H1 (cell line): ENCODE data around the gene SLC26A8. TPM values are rescaled to one million over a fixed set of nuclear protein-coding genes. Genes with fewer than 3 reads are reported as not detected.

Experiments used
- CTCF ChIA-PET: fragments of 300-600 bp; sonication (Branson Sonifier 250); formaldehyde crosslinking; loops from one replicate; lab custom pipeline; 2021; ENCODE audit not compliant: partially characterized antibody; lab: Charles Lee
- POLR2A ChIA-PET: fragments of 300-600 bp; sonication (Branson Sonifier 250); formaldehyde crosslinking; loops from one replicate; lab custom pipeline; 2021; ENCODE audit warnings: inconsistent platforms; ENCODE audit not compliant: partially characterized antibody; lab: Charles Lee
- DNase-seq, 2 experiments: peaks; one replicate each; pipeline versions ENCODE4 v3.0.0 to v3.0.0-alpha.2; 2010 to 2022; ENCODE audit warnings: low spot score in 2 of 2, low read depth in 1 of 2, mixed read lengths in 1 of 2
- FAIRE-seq: peaks from 2 replicates; lab custom pipeline; 2011; peaks lifted over from hg19 to GRCh38; lab: Jason Lieb, UNC
- H2AFZ ChIP-seq: 2 replicates; pipeline ENCODE4 v1.8.1; 2012; ENCODE audit warnings: low read length, inconsistent platforms
- H2AK5ac ChIP-seq: 2 replicates; pipeline ENCODE4 v1.6.1; 2013; ENCODE audit warnings: low read depth, low read length
- H2BK120ac ChIP-seq: replicated peaks from 2 replicates; pipeline ENCODE3; 2013; ENCODE audit warnings: low read depth, low read length, inconsistent platforms
- H2BK12ac ChIP-seq: 2 replicates; pipeline ENCODE4 v1.6.1; 2013; ENCODE audit warnings: low read depth, low read length
- H2BK15ac ChIP-seq: 2 replicates; pipeline ENCODE4 v1.6.1; 2013; ENCODE audit warnings: low read length
- H2BK20ac ChIP-seq: 2 replicates; pipeline ENCODE4 v1.6.1; 2013; ENCODE audit warnings: low read length
- H2BK5ac ChIP-seq: 2 replicates; pipeline ENCODE4 v1.6.1; 2013; ENCODE audit warnings: low read depth, low read length
- H3K14ac ChIP-seq: 2 replicates; pipeline ENCODE4 v1.6.1; 2013; ENCODE audit warnings: inconsistent platforms; ENCODE audit not compliant: insufficient read length
- H3K18ac ChIP-seq: 2 replicates; pipeline ENCODE4 v1.6.1; 2013; ENCODE audit warnings: low read length; ENCODE audit errors: extremely low read depth
- H3K23ac ChIP-seq: 2 replicates; pipeline ENCODE4 v1.6.1; 2013; ENCODE audit warnings: inconsistent platforms; ENCODE audit not compliant: insufficient read length
- H3K23me2 ChIP-seq: 2 replicates; pipeline ENCODE4 v1.6.1; 2013; ENCODE audit warnings: low read depth, low read length
- H3K27ac ChIP-seq: 2 replicates; pipeline ENCODE4 v1.6.1; 2011; ENCODE audit warnings: low read depth, low read length, inconsistent platforms
- H3K27me3 ChIP-seq, 4 experiments: replicated peaks in 1 of 4; 1 replicate in 1 of 4; 2 replicates in 3 of 4; pipeline versions ENCODE4 v1.6.1 to v1.8.1; 2011 to 2013; ENCODE audit warnings: low read length in 3 of 4, mild to moderate bottlenecking in 3 of 4, inconsistent platforms in 2 of 4, mixed read lengths in 2 of 4, moderate library complexity in 1 of 4; ENCODE audit not compliant: control insufficient read depth in 3 of 4, insufficient read depth in 3 of 4; ENCODE audit errors: extremely low read depth in 1 of 4
- H3K36me3 ChIP-seq, 4 experiments: 2 replicates each; pipeline versions ENCODE4 v1.6.1 to v1.8.1; 2011 to 2013; ENCODE audit warnings: mild to moderate bottlenecking in 4 of 4, low read length in 3 of 4, moderate library complexity in 2 of 4, control low read depth in 1 of 4, inconsistent platforms in 1 of 4; ENCODE audit not compliant: insufficient read depth in 4 of 4, control insufficient read depth in 2 of 4
- H3K4ac ChIP-seq: replicated peaks from 2 replicates; pipeline ENCODE3; 2013; ENCODE audit warnings: low read length, low read depth, mixed read lengths, inconsistent platforms; ENCODE audit not compliant: insufficient read length
- H3K4me1 ChIP-seq, 4 experiments: replicated peaks in 1 of 4; 1 replicate in 1 of 4; 2 replicates in 3 of 4; pipeline versions ENCODE4 v1.6.1 to v1.8.1; 2011 to 2013; ENCODE audit warnings: low read length in 3 of 4, inconsistent platforms in 2 of 4, mixed read lengths in 1 of 4; ENCODE audit not compliant: insufficient read depth in 4 of 4, control insufficient read depth in 3 of 4
- H3K4me2 ChIP-seq, 2 experiments: 2 replicates each; pipeline versions ENCODE4 v1.6.1 to v1.8.1; 2011 to 2013; ENCODE audit warnings: low read depth in 2 of 2, low read length in 2 of 2, control low read depth in 1 of 2, inconsistent platforms in 1 of 2, mild to moderate bottlenecking in 1 of 2; ENCODE audit not compliant: insufficient read depth in 1 of 2
- H3K4me3 ChIP-seq, 4 experiments: fragments of 200-600, 300-600 bp in 1 of 4; sonication (generic), shearing (Covaris generic), sonication (Bioruptor Twin) in 1 of 4; 2 replicates each; pipeline versions ENCODE4 v1.5.1 to v1.8.1; 2011 to 2016; ENCODE audit warnings: low read length in 4 of 4, low read depth in 3 of 4, control low read depth in 2 of 4, inconsistent platforms in 2 of 4, mild to moderate bottlenecking in 2 of 4, mixed read lengths in 1 of 4, moderate library complexity in 1 of 4; ENCODE audit not compliant: insufficient read depth in 2 of 4; ENCODE audit errors: extremely low read depth in 1 of 4
- H3K56ac ChIP-seq: replicated peaks from 2 replicates; pipeline ENCODE3; 2013; ENCODE audit warnings: low read depth, mild to moderate bottlenecking, mixed read lengths, low read length, inconsistent platforms; ENCODE audit not compliant: insufficient read length
- H3K79me1 ChIP-seq: 2 replicates; pipeline ENCODE4 v1.6.1; 2013; ENCODE audit warnings: low read depth, low read length, control low read depth
- H3K79me2 ChIP-seq, 2 experiments: 2 replicates each; pipeline versions ENCODE4 v1.6.1 to v1.8.1; 2012 to 2013; ENCODE audit warnings: low read length in 2 of 2, mild to moderate bottlenecking in 2 of 2, inconsistent platforms in 1 of 2; ENCODE audit not compliant: insufficient read depth in 2 of 2, control insufficient read depth in 1 of 2
- H3K9ac ChIP-seq, 4 experiments: replicated peaks in 1 of 4; 1 replicate in 1 of 4; 2 replicates in 3 of 4; pipeline versions ENCODE4 v1.6.1 to v1.8.1; 2011 to 2013; ENCODE audit warnings: low read depth in 3 of 4, low read length in 3 of 4, control low read depth in 2 of 4, mild to moderate bottlenecking in 2 of 4, moderate library complexity in 2 of 4, inconsistent platforms in 1 of 4; ENCODE audit errors: extremely low read depth in 1 of 4
- H3K9me3 ChIP-seq, 2 experiments: 2 replicates each; pipeline versions ENCODE4 v1.6.1 to v1.8.1; 2012 to 2013; ENCODE audit warnings: mild to moderate bottlenecking in 2 of 2, moderate library complexity in 2 of 2, control low read depth in 1 of 2, inconsistent platforms in 1 of 2, low read depth in 1 of 2, low read length in 1 of 2, mixed read lengths in 1 of 2; ENCODE audit not compliant: insufficient read depth in 2 of 2
- H4K20me1 ChIP-seq, 2 experiments: replicated peaks in 1 of 2; 2 replicates each; pipeline versions ENCODE3 to v1.8.1; 2011 to 2013; ENCODE audit warnings: inconsistent platforms in 2 of 2, low read length in 2 of 2, mild to moderate bottlenecking in 1 of 2; ENCODE audit not compliant: insufficient read depth in 2 of 2, control insufficient read depth in 1 of 2
- H4K5ac ChIP-seq: 2 replicates; pipeline ENCODE4 v1.6.1; 2013; ENCODE audit warnings: low read length, low read depth, mixed read lengths, inconsistent platforms; ENCODE audit not compliant: insufficient read length
- H4K8ac ChIP-seq: 2 replicates; pipeline ENCODE4 v1.8.0; 2013; ENCODE audit warnings: mild to moderate bottlenecking, moderate library complexity, low read length, inconsistent platforms; ENCODE audit not compliant: insufficient read depth; ENCODE audit errors: extremely low read depth
- H4K91ac ChIP-seq: replicated peaks from 2 replicates; pipeline ENCODE3; 2013; ENCODE audit warnings: low read length, mixed read lengths, inconsistent platforms; ENCODE audit not compliant: insufficient read length
- CEBPB ChIP-seq: IDR thresholded peaks from 2 replicates; pipeline ENCODE4 v1.6.1; 2012; ENCODE audit warnings: low read depth, low read length
- SIN3A ChIP-seq, 2 experiments: IDR thresholded peaks in 1 of 2; conservative IDR thresholded peaks in 1 of 2; 2 replicates each; pipeline ENCODE4 v1.6.1; 2011 to 2012; ENCODE audit warnings: low read length in 2 of 2, improper control_type of control experiment in 1 of 2, low read depth in 1 of 2, mild to moderate bottlenecking in 1 of 2
- WGBS, 2 experiments: shearing (Covaris generic) in 1 of 2; methylation state at CpG; one replicate each; pipeline versions ENCODE4 v1.1.6 to v1.1.7; 2013 to 2015; ENCODE audit warnings: low lambda C conversion rate in 2 of 2, mixed read lengths in 2 of 2, inconsistent platforms in 1 of 2, low coverage in 1 of 2, missing lambda C conversion rate in 1 of 2; ENCODE audit not compliant: insufficient replicate concordance in 2 of 2, insufficient coverage in 1 of 2, insufficient read length in 1 of 2; ENCODE audit errors: extremely low coverage in 1 of 2, missing lambda C conversion rate in 1 of 2; 5-methylcytosine and 5-hydroxymethylcytosine counted together
- polyA plus RNA-seq, 7 experiments: library from polyadenylated mRNA; depleted of rRNA in 3 of 7; stranded (reverse) in 5 of 7; unstranded in 2 of 7; fragments of >200 nt in 5 of 7; fragments of 200-250 nt in 2 of 7; gene quantifications; 1 replicate in 5 of 7; 2 replicates in 1 of 7; 4 replicates in 1 of 7; pipeline versions ENCODE4 v1.2.1 to v1.2.3, GENCODE V29; 2011 to 2013; ENCODE audit warnings: missing spikeins in 2 of 7, mixed read lengths in 2 of 7
- total RNA-seq: library from RNA; stranded (reverse); fragmentation: NEBNext Ultra II Directional; extraction: Animal tissue kit (Norgen Biotek cat#: 25700); gene quantifications from 2 replicates; pipeline ENCODE4 v1.2.1, GENCODE V29; 2021

The SLC26A8 gene
- total and polyA plus RNA-seq, 2 of the 8 experiments (the other 6 are each of a cell fraction or from before 2014, with no cell fraction given), result 0.56 to 0.57 TPM

DNA sequence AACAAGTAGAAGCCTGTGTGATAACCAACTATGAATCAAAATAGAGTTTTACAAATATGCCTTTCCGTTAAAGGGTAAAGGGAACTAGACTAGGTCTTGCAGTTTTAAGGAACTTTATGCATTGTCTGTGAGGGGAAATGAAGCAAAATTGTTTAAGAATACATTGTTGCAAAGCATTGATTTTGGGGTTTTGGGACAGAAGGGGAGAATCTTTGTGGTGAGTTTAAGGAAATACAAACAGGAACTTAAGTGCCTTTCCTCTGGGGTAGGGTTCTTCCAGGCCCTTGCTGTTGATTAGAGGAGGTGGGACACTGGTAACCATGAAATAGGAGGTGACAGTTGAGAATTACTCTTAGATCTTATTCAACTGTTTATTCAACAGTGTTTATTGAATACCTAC, 7.8 kb upstream of the SLC26A8 start:
- Histone ChIP-seq H2AFZ (no peak overlapping the region), H2BK20ac (no peak overlapping the region), H3K79me2 (peaks cover 3 to 86% of the 10 kb centered on the region in 2 experiments; a peak in 3 of 4 replicates), H3K18ac (no peak overlapping the region), H4K20me1 (peaks cover 4 to 7% of the 10 kb centered on the region in 2 experiments), H3K14ac (no peak overlapping the region), H3K23me2 (peaks cover 4% of the 10 kb centered on the region), H4K5ac (no peak overlapping the region), H2BK120ac (no peak overlapping the region), H3K4me2 (no peak overlapping the region), H2BK5ac (no peak overlapping the region), H3K4me1 (no peaks in the 10 kb centered on the region; a peak in 1 of 7 replicates), H3K27ac (no peak overlapping the region), H3K4ac (no peak overlapping the region), H2BK15ac (no peak overlapping the region), H2AK5ac (no peak overlapping the region), H3K36me3 (no peaks in the 10 kb centered on the region), H3K27me3 (no peaks in the 10 kb centered on the region), H3K23ac (no peak overlapping the region), H3K9ac (no peak overlapping the region), H3K4me3 (no peak overlapping the region), H3K79me1 (peaks cover 7% of the 10 kb centered on the region), H4K8ac (no peak overlapping the region), H2BK12ac (no peak overlapping the region), H3K56ac (no peak overlapping the region), H4K91ac (no peak overlapping the region), H3K9me3 (no peaks in the 10 kb centered on the region)
- WGBS, 2 experiments, result 82% methylated on average over 1 of the region's 1 CpG; no CpG with 5 or more reads in 1 of the 2 experiments
- FAIRE-seq (no peak), DNase-seq (no peak)
- POLR2A ChIA-PET, result interaction anchor here (0.7 kb wide), 1 partner anchor 430 kb away, joined by 3 read pairs; no protein-coding TSS in a partner anchor
- CTCF ChIA-PET, result no interaction called here
- TF ChIP-seq SIN3A (conservative IDR thresholded peaks at IDR 0.05 in 1 of 2, IDR thresholded peaks at IDR 0.05 in 1 of 2; ENCODE audit: low read depth in 1 of 2, low read length in 2 of 2), result no peak
- TF ChIP-seq CEBPB, result no peak
